Measurements from ENCODE around the gene ATXN7L3. TPM values are rescaled to one million over a fixed set of nuclear protein-coding genes. Genes with fewer than 3 reads are reported as not detected.
A peak's percentile ranks its signal among the peaks of the same experiment; 100 is the strongest.

ATXN7L3 gene
- total RNA-seq, 1 experiment from 2014 or later = 86.7 TPM

DNA sequence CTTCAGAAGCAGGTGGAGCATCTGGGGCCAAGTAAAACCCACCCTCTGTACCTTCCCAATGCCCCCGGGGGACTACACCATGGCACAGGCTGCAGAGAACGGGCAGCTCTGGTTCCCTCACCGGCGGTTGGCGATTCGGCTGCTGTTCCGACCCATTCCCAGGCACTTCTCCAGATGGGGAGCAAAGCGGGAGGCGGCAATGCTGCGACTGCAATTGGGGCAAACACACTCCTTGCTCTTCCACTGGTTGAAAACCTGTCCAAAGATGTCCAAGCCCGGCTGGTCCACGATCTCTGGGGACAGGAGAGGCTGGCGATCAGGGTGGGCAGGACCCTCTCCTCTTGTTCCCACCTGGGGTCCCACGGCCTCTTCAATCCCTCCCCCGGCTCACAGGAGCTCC, 2.6 kb downstream of the ATXN7L3 start:
- Histone ChIP-seq H2AFZ (ENCODE audit: low read depth, low read length, poor library complexity, severe bottlenecking) (no peak overlapping the region), H3K9ac (ENCODE audit: low read length) (peak overlapping the region; percentile 94; the same call in 1 of the 2 replicates), H3K27me3 (ENCODE audit: insufficient read depth, low read length) (no peaks in the 10 kb centered on the region), H3K9me2 (ENCODE audit: insufficient read depth) (no peaks in the 10 kb centered on the region), H3K4me3 (replicated peaks in 1 of 2; ENCODE audit: low read depth in 1 of 2, low read length in 2 of 2) (no peak overlapping the region), H3K27ac (ENCODE audit: low read depth, low read length) (peak overlapping the region; percentile 98; the same call in 1 of the 2 replicates), H3K36me3 (ENCODE audit: control insufficient read depth in 1 of 2, insufficient read depth in 2 of 2, low read length in 2 of 2) (peaks cover 24 to 30% of the 10 kb centered on the region in 2 experiments), H3K4me2 (ENCODE audit: low read length) (no peak overlapping the region), H3K4me1 (ENCODE audit: control insufficient read depth in 1 of 2, insufficient read depth in 2 of 2, low read length in 2 of 2) (peaks cover 13 to 23% of the 10 kb centered on the region in 2 experiments), H4K20me1 (ENCODE audit: insufficient read depth) (no peaks in the 10 kb centered on the region), H3K9me3 (ENCODE audit: control insufficient read depth in 1 of 2, insufficient read depth in 1 of 2, low read depth in 1 of 2, low read length in 2 of 2) (no peaks in the 10 kb centered on the region), H3K79me2 (ENCODE audit: insufficient read depth, low read length) (peaks cover 25% of the 10 kb centered on the region)
- no peak for TF ChIP-seq CEBPB (IDR thresholded peaks at IDR 0.05; ENCODE audit: low read depth)
- DNase-seq (ENCODE audit: low read depth, low spot score) (no peak), ATAC-seq (no peak)
- ChIA-PET CTCF (no interaction called here), RAD21 (ENCODE audit: low non-redundant PET in 1 of 2, low total read pairs in 2 of 2, uncharacterized antibody in 2 of 2, unreplicated experiment in 2 of 2) (no interaction called here), POLR2A (interaction anchor here (0.6 kb wide), 1 partner anchor 11 kb away, joined by 4 read pairs; no protein-coding TSS in a partner anchor)
- intact Hi-C loops (cut with micrococcal nuclease) = no loop called here
- no TSS peak for BruUV-seq (replicated peaks)

DNA sequence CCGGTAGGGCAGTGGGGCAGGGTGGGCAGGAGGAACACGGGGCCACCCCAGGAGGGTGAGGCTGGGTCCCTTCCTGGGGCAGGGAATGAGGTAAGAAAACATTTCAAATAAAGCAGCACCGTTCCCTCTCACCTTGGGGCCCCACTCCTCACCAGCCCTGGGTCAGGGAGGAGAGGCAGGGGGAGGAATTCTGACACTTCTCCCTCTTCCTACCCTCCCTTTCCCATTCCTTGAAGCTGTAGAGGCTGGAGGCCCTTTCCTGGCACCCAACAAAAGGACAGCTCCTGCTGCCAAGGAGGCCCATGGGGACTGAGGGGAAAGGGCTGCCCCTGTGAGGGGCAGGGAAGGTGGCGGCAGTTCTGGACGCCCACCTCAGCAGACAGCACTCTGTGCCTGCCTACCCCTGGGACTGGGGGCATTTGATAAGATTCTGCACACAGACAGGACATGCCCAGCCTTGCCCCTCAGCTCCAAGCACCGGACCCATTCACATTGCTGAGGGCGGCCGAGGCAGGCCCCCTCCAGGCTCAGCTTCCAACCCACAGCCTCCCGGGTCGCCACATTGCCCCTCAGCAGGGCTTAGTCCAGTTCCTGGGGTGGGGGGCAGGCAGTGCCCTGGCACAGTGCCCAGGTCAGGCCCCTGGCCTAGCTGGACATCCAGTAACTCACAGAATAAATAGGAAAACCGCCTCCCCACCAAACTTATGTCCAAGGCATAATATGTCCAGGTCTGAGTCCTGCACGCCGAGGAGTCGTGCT, 6.2 kb downstream of the ATXN7L3 start:
- Histone ChIP-seq H3K9ac (ENCODE audit: low read length) (no peak overlapping the region), H3K4me1 (ENCODE audit: control insufficient read depth in 1 of 2, insufficient read depth in 2 of 2, low read length in 2 of 2) (peaks cover 7 to 15% of the 10 kb centered on the region in 2 experiments), H2AFZ (ENCODE audit: low read depth, low read length, poor library complexity, severe bottlenecking) (no peak overlapping the region), H3K79me2 (ENCODE audit: insufficient read depth, low read length) (peaks cover 15% of the 10 kb centered on the region), H3K27me3 (ENCODE audit: insufficient read depth, low read length) (no peaks in the 10 kb centered on the region), H3K4me2 (ENCODE audit: low read length) (no peak overlapping the region), H3K9me3 (ENCODE audit: control insufficient read depth in 1 of 2, insufficient read depth in 1 of 2, low read depth in 1 of 2, low read length in 2 of 2) (no peaks in the 10 kb centered on the region), H3K9me2 (ENCODE audit: insufficient read depth) (no peaks in the 10 kb centered on the region), H3K36me3 (ENCODE audit: control insufficient read depth in 1 of 2, insufficient read depth in 2 of 2, low read length in 2 of 2) (peaks cover 27 to 32% of the 10 kb centered on the region in 2 experiments), H3K4me3 (replicated peaks in 1 of 2; ENCODE audit: low read depth in 1 of 2, low read length in 2 of 2) (no peak overlapping the region), H3K27ac (ENCODE audit: low read depth, low read length) (peak overlapping the region; percentile 49), H4K20me1 (ENCODE audit: insufficient read depth) (no peaks in the 10 kb centered on the region)
- no peak for ATAC-seq
- POLR2A ChIA-PET = no interaction called here
- no peak for DNase-seq (ENCODE audit: low read depth, low spot score)
- RAD21 ChIA-PET (ENCODE audit: low non-redundant PET in 1 of 2, low total read pairs in 2 of 2, uncharacterized antibody in 2 of 2, unreplicated experiment in 2 of 2) = no interaction called here
- no peak for TF ChIP-seq EZH2 (IDR thresholded peaks at IDR 0.05)
- intact Hi-C loops (cut with micrococcal nuclease) = no loop called here
- CTCF ChIA-PET = no interaction called here
- no TSS peak for BruUV-seq (replicated peaks)
